Measurements from ENCODE around the gene WNT2.

WNT2 gene

DNA sequence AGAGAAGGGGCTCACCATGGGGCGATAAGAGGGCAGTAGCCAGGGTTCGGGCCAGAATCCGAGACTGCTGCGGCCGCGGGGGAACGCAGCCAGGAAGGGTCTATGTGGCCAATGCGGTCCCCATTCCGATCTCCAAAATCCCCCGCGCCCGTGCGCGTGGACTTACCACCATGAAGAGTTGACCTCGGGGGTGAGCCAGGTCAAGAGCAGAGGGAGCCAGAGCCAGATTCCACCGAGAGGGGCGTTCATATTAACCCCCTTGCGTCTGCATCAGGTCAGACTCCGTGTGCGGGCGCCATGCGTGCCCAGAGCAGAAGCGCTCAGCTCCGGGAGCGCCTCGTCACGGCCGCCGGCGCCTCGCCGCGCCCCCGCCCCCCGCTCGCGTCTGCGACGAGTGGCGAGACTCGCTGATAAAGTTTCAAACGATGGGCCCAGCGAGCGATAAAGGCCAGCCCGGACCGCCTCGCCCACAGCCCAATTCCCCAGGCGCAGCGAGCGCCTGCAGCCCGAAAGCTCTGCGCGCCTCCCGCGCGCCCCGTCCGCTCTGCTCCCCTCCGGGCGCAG, at the start of gene WNT2:
TSS of gene WNT2 (minus strand) at position 318 of the 564 bp plus-strand sequence. CDS start at position 249, 69 bp downstream.
- DNase-seq: no peak

DNA sequence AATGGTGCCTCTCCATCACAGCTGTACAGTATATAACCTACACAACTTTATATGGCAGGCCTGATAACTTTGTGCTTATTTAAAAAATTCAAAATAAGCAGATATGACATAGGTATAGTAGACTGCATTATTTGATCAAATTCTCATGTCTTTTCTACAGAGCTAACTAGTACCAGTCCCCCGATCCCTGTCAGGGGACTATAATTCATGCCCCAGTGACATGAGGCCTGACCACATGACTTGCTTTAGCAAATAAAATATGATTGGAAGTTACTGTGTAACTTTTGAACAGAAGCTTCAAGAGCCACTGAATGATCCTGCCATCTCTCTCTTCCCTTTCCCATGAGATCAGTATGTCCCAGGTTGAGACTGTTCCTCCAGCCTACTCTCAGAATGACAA, 49.2 kb upstream of the WNT2 start:
- DNase-seq: no peak

DNA sequence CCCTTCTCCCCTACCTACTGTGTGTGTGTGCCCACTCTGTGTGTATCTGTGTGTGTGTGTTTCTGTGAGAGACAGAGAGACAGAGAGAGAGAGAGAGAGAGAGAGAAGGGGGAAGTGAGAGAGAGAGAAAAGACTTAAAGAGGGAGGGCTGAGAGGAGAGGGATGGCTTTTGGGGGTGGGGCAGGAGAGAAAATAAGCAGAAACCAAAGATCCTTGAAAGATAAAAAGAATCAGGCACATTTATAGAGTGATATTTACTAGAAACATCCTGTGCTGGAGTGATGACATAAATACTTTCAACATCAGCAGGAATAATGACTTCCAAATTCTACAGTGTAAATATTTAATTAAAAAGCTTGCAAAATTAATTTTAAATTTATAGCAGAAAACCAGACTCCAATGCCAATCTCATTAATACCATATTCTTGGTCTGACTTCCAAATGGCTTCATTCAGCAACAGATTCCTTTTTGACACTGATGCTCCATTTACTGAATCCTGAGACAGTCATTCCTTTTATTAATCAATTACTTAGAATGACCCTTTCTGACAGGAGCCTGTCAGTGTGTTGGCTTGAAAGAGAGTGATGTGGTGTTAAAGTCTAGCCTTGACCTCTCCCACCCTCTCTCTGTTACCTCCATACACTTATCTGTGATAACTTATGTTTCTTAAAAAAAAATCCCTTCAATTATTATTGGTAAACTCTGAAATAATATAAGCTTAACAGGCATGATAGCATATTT, 41.7 kb upstream of the WNT2 start:
- DNase-seq: no peak

DNA sequence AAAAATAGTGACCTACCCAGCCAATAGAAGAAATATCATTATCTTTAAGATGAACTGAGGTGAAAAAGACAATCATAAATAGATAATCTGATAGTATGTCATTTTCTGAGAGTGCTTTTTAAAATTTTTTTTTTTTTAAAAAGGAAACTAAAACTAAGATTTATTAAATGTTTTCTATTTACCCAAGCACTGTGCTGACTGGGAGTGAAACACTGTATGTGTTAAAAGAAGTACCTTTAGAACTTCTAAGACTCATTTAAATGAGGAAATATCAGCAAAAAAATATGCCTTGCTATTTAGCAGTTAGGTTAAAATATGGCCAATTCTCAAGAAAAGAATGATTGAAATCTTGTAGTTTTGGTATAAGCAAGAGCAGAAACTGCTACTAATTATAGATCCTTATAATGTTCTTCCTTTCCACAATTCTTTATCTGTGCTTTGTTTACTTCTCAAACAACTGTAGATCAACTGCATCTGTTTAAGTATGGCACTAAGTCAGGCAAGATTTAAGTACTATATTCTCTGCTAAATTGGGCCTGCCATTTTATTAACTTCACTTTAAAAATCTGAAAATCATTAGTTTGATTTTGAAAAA, 39.5 kb upstream of the WNT2 start:
- no peak for DNase-seq

DNA sequence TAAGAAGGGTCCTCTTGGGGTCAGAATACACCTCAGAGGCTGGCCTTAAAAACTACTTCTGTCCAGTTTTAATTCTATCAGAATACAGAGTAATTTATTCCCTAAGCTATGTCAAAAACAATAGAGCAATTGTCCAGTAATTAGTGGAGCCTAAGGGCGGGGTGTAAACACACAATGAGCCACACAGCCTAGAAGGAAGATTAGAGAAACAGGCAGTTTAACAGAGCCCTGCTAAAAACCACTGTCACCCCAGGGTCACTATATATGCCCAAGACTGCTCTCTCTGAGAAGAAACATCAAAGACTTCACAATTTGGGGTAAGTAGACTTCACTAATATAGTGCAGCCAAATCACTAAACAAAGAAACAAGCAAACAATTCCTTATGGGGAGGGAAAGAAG, 27.2 kb upstream of the WNT2 start:
- no peak for DNase-seq

- no peak for DNase-seq
Measured at GRCh38 chr7:117349570-117349969, 26.7 kb upstream of the WNT2 start.

DNA sequence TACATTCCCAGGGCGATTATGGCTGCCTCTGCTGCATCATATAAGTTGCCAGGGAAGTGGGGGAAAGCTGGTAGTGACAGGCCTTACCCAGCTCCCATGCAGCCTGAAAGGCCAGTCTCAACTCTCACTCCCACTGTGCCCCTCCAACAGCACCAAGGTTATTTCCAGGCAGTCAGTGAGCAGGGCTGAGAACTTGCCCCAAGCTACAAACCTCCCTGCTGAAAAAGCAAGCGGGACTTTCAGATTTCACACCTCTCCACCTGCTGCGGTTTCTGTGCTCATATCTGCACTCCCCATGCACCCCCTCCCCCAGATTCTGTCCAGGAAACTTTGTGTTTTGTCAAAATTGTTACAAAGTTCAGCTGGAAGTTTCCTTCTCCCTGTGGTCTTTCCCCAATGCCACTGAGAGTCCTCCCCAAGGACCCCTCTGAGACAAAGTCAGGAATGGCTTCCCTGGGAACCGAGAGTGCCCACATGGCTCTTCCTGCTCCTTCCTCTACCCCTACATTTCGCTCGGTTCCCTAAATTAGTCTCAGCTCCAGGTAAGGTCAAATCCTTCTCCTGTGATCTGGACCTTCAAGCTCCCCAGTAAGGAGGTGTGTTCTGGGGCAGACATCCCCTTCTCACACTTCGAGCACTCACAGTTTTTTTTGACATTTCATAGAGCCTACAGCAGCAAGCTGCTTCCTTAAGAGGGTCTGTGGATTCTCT, 25.3 kb upstream of the WNT2 start:
- no peak for DNase-seq

DNA sequence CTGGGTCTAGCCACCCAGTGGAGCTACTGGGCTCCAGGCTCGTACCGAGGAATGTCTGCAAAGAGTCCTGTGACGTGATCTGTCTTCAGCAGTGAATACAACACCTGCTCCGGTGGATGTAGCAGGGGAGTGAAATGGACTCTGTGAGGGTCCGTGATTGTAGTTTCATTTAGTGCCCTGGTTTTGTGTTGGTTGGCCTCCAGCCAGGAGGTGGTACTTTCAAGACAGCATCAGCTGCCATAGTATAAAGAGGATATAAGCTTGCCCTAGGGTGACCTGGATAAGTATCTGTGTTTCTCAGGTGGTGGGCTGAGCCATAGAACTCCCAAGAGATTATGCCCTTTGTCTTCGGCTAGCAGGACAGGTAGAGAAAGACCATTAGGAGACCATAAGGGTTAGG, 24.6 kb upstream of the WNT2 start:
- DNase-seq: no peak

GRCh38 chr7:117346161-117346560, 23.3 kb upstream of the WNT2 start:
- no peak for DNase-seq

DNA sequence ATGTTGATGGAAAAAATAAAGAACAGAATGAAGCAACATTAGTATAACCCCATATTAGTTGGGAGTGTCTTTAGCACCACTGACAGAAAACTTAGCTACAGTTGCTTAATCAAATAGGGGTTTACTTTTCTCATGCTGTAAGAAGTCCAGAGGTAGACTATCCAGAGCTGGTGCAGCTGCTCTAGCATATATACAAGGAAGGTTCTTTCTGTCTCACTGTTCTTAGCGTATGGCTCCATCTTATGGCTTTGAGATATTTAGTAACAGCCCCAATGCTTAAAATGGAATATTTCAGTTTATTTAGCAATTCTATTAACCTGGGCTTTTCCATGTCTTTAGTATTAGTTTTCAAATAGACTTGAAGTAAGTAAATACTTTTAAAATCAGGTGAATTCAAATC, 15.2 kb upstream of the WNT2 start:
- DNase-seq: no peak

DNA sequence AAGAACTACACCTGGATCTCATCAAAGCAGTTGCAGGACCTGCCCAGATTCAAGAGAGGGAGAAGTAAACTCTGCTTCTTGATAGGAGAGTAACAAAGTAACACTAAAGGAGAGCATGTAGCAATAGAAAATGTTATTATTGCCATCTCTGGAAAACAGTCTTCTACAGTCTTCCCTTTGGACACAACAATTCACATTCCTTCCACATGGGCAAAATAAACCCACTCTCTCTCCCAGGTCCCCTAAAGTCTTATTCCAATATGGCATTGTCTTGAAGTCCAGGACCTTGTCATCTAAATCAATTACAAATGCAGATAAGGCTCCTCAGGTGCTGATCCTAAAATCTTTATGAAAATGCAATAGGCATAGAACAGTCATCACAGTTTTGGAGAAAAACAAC, 10.3 kb upstream of the WNT2 start:
- DNase-seq: no peak

GRCh38 chr7:117332031-117332430, 9.2 kb upstream of the WNT2 start:
- DNase-seq: no peak

- no peak for DNase-seq
Measured at GRCh38 chr7:117325836-117326235, 3.0 kb upstream of the WNT2 start.

GRCh38 chr7:117324960-117325359, 2.1 kb upstream of the WNT2 start:
- no peak for DNase-seq

GRCh38 chr7:117323851-117324711, 1.2 kb upstream of the WNT2 start:
- no peak for DNase-seq

DNA sequence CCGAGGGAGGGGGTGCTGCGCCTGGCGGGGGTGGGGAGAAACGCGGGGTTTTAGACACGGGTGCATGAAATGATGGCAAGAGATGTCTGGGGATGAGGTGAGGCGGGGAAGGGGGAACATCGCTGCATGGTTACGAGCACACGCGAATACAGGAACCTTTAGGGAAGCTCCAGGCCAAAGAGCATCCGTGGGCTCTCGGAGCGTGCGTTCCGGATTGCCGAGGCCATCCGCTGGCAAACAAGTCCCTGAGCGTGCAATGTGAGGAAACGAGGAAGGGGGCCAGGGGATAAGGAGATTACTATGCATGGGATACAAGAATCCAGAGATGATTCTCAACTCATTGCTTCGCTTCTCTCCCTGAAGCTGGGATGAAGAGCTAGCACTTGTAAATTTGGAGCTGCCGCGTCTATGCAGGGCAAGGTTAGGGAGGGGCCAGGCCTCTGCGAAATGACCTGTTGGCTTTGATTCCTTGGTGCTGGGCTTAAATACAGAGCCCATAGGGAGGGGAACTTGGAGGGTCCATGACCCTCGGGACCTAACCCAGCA, 520 bp upstream of the WNT2 start:
- DNase-seq: no peak

DNA sequence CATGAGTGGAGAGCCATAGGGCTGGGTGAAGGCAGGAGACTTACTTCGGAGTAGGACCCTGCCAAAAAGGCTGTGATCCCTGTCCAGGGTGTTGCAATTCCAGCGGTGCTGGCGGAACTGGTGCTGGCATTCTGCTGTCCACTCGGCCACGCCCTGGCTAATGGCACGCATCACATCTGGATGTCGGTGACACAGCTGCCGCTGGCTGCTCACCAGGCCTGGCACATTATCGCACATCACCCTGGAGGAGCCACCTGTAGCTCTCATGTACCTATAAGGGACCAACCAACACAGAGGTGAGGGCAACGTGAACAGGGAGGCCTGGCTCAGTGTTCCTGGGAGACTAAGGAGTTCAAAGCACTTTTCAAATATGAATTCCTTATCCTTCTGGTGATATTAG, 2.3 kb downstream of the WNT2 start:
- DNase-seq: no peak

DNA sequence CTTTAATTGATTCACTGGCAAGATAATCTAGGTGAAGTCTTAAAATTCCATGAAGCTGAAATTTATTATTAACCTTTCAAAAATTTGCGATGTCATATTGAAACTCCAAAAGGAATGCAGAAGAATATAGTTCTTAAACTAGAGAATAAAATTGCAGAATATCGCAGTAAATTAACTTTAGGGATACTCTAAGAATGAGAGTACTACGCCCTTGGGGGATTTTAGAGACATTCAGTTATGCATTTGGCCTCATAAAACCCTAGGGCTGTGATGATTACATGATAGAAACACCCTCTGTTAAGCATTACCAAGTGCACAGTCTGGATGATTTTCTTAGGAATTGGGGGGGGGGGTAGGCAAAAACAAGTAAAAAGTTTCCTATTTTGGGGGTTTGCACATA, 3.7 kb downstream of the WNT2 start:
- no peak for DNase-seq

DNA sequence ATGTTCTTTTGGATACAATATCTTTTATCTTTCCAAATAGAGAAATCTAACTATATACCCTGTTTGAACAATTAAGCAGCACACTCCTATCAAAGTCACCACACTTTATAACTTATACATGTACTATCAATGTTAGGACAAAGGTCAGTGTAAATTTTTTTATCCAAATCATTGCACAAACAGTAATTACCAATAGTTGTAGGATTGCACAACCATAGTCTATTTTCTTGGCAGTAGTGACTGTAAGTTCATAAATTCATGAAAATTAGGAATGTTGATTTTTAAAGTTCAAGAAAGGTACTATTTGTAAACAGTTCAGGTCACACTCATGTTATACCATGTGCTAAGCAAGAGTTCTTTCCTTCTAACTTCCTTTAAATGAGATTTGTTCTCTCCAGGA, 9.3 kb downstream of the WNT2 start:
- DNase-seq: no peak

- DNase-seq: no peak
Measured at GRCh38 chr7:117312593-117313580, 10.0 kb downstream of the WNT2 start.

DNA sequence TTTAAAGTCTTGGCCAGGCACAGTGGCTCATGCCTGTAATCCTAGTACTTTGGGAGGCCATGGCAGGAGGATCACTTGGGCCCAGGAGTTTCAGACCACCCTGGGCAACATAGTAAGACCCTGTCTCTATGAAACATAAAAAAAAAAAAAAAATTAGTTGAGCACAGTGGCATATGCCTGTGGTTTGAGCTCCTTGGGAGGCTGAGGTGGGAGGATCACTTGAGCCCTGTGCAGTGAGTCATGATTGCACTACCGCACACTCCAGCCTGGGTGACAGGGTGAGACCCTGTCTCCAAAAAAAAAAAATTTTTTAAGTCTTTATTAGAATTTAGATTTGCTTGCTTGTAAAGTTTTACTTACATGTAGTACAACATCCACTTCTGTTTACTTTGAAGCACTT, 14.0 kb downstream of the WNT2 start:
- DNase-seq: no peak
